ENCODE measurements around the gene DHH.

The DHH gene

GRCh38 chr12:49088932-49089330, 5.7 kb downstream of the DHH start:
- no peak for DNase-seq (ENCODE audit: low read depth)

GRCh38 chr12:49088150-49088931, 6.3 kb downstream of the DHH start:
- H3K4me3 ChIP-seq (ENCODE audit: low read depth, low read length), result no peak overlapping the region
- peak; percentile 96 for TF ChIP-seq CTCF (IDR thresholded peaks at IDR 0.05; ENCODE audit: low read depth, low read length, missing control alignments)

More at GRCh38 chr12:49088932-49089330, 5.7 kb downstream of the DHH start:
- TF ChIP-seq CTCF (IDR thresholded peaks at IDR 0.05; ENCODE audit: low read depth, low read length, missing control alignments), result no peak
- H3K4me3 ChIP-seq (ENCODE audit: low read depth, low read length), result no peak overlapping the region

GRCh38 chr12:49086116-49086515, 8.5 kb downstream of the DHH start:
- no peak for TF ChIP-seq CTCF (IDR thresholded peaks at IDR 0.05; ENCODE audit: low read depth, low read length, missing control alignments)
- H3K4me3 ChIP-seq (ENCODE audit: low read depth, low read length), result no peak overlapping the region
- no peak for DNase-seq (ENCODE audit: low read depth)

More at GRCh38 chr12:49088150-49088931, 6.3 kb downstream of the DHH start:
- DNase-seq (ENCODE audit: low read depth), result peak; percentile 55

- no peak overlapping the region for H3K4me3 ChIP-seq (ENCODE audit: low read depth, low read length)
- no peak for TF ChIP-seq CTCF (IDR thresholded peaks at IDR 0.05; ENCODE audit: low read depth, low read length, missing control alignments)
- DNase-seq (ENCODE audit: low read depth), result no peak
Observed at GRCh38 chr12:49084438-49084837, 10.2 kb downstream of the DHH start.

- H3K4me3 ChIP-seq (ENCODE audit: low read depth, low read length), result no peak overlapping the region
- no peak for TF ChIP-seq CTCF (IDR thresholded peaks at IDR 0.05; ENCODE audit: low read depth, low read length, missing control alignments)
- no peak for DNase-seq (ENCODE audit: low read depth)
Observed at GRCh38 chr12:49079793-49080192, 14.8 kb downstream of the DHH start.

GRCh38 chr12:49070971-49071370, 23.6 kb downstream of the DHH start:
- no peak for TF ChIP-seq CTCF (IDR thresholded peaks at IDR 0.05; ENCODE audit: low read depth, low read length, missing control alignments)
- no peak overlapping the region for H3K4me3 ChIP-seq (ENCODE audit: low read depth, low read length)
- no peak for DNase-seq (ENCODE audit: low read depth)

Measured in GM12864 (cell line).